ENCODE results near the gene IL1RL1. TPM values are rescaled to one million over a fixed set of nuclear protein-coding genes. Genes with fewer than 3 reads are reported as not detected.

Gene IL1RL1
- total RNA-seq, 1 donor, result under 0.01 TPM

GRCh38 chr2:102291319-102292075 lies 19.9 kb upstream of the IL1RL1 start:
- Histone ChIP-seq H3K79me2 (ENCODE audit: insufficient read depth, low read length) (no peaks in the 10 kb centered on the region), H3K4me2 (ENCODE audit: insufficient read depth, low read length) (no peak overlapping the region), H3K4me1 (ENCODE audit: insufficient read depth, low read length) (no peaks in the 10 kb centered on the region), H3K27ac (ENCODE audit: low read depth, low read length) (no peak overlapping the region), H3K27me3 (ENCODE audit: insufficient read depth, low read length) (peaks cover 18% of the 10 kb centered on the region), H3K36me3 (ENCODE audit: insufficient read depth, low read length) (no peaks in the 10 kb centered on the region), H4K20me1 (ENCODE audit: insufficient read depth, low read length) (no peaks in the 10 kb centered on the region), H2AFZ (ENCODE audit: low read length) (no peak overlapping the region), H3K9me3 (ENCODE audit: low read depth, low read length) (no peaks in the 10 kb centered on the region), H3K4me3 (ENCODE audit: insufficient read depth, low read length) (no peak overlapping the region)
- TF ChIP-seq CTCF (IDR thresholded peaks at IDR 0.05; ENCODE audit: extremely low read depth, low read depth, low read length), result no peak
- no peak for DNase-seq (ENCODE audit: insufficient read length, low spot score, missing footprints)

- no peaks in the 10 kb centered on the region for H3K79me2 ChIP-seq (ENCODE audit: insufficient read depth, low read length)
- no peak for TF ChIP-seq CTCF (IDR thresholded peaks at IDR 0.05; ENCODE audit: extremely low read depth, low read depth, low read length)
- no peaks in the 10 kb centered on the region for H3K9me3 ChIP-seq (ENCODE audit: low read depth, low read length)
- DNase-seq (ENCODE audit: insufficient read length, low spot score, missing footprints), result no peak
- H2AFZ ChIP-seq (ENCODE audit: low read length), result no peak overlapping the region
- no peaks in the 10 kb centered on the region for H3K36me3 ChIP-seq (ENCODE audit: insufficient read depth, low read length)
- H3K27me3 ChIP-seq (ENCODE audit: insufficient read depth, low read length), result peaks cover 25% of the 10 kb centered on the region
- H3K4me2 ChIP-seq (ENCODE audit: insufficient read depth, low read length), result no peak overlapping the region
- no peak overlapping the region for H3K4me3 ChIP-seq (ENCODE audit: insufficient read depth, low read length)
- no peak overlapping the region for H3K27ac ChIP-seq (ENCODE audit: low read depth, low read length)
- H4K20me1 ChIP-seq (ENCODE audit: insufficient read depth, low read length), result no peaks in the 10 kb centered on the region
- no peaks in the 10 kb centered on the region for H3K4me1 ChIP-seq (ENCODE audit: insufficient read depth, low read length)
Observed at GRCh38 chr2:102294802-102295489, 16.4 kb upstream of the IL1RL1 start.

GRCh38 chr2:102295566-102295965 lies 15.8 kb upstream of the IL1RL1 start:
- DNase-seq (ENCODE audit: insufficient read length, low spot score, missing footprints), result no peak
- no peak for TF ChIP-seq CTCF (IDR thresholded peaks at IDR 0.05; ENCODE audit: extremely low read depth, low read depth, low read length)
- Histone ChIP-seq H3K9me3 (ENCODE audit: low read depth, low read length) (no peaks in the 10 kb centered on the region), H3K27ac (ENCODE audit: low read depth, low read length) (no peak overlapping the region), H2AFZ (ENCODE audit: low read length) (no peak overlapping the region), H3K4me2 (ENCODE audit: insufficient read depth, low read length) (no peak overlapping the region), H3K36me3 (ENCODE audit: insufficient read depth, low read length) (no peaks in the 10 kb centered on the region), H3K4me1 (ENCODE audit: insufficient read depth, low read length) (no peaks in the 10 kb centered on the region), H3K79me2 (ENCODE audit: insufficient read depth, low read length) (no peaks in the 10 kb centered on the region), H4K20me1 (ENCODE audit: insufficient read depth, low read length) (no peaks in the 10 kb centered on the region), H3K27me3 (ENCODE audit: insufficient read depth, low read length) (peaks cover 30% of the 10 kb centered on the region), H3K4me3 (ENCODE audit: insufficient read depth, low read length) (no peak overlapping the region)

GRCh38 chr2:102296449-102296848 lies 14.9 kb upstream of the IL1RL1 start:
- Histone ChIP-seq H3K4me1 (ENCODE audit: insufficient read depth, low read length) (no peaks in the 10 kb centered on the region), H4K20me1 (ENCODE audit: insufficient read depth, low read length) (no peaks in the 10 kb centered on the region), H3K36me3 (ENCODE audit: insufficient read depth, low read length) (no peaks in the 10 kb centered on the region), H3K27me3 (ENCODE audit: insufficient read depth, low read length) (peaks cover 33% of the 10 kb centered on the region), H3K4me2 (ENCODE audit: insufficient read depth, low read length) (no peak overlapping the region), H2AFZ (ENCODE audit: low read length) (no peak overlapping the region), H3K9me3 (ENCODE audit: low read depth, low read length) (no peaks in the 10 kb centered on the region), H3K27ac (ENCODE audit: low read depth, low read length) (no peak overlapping the region), H3K4me3 (ENCODE audit: insufficient read depth, low read length) (no peak overlapping the region), H3K79me2 (ENCODE audit: insufficient read depth, low read length) (no peaks in the 10 kb centered on the region)
- no peak for TF ChIP-seq CTCF (IDR thresholded peaks at IDR 0.05; ENCODE audit: extremely low read depth, low read depth, low read length)
- DNase-seq (ENCODE audit: insufficient read length, low spot score, missing footprints), result no peak

All from osteoblast (primary cell).